Measurements from ENCODE around the gene CBFB. TPM values are rescaled to one million over a fixed set of nuclear protein-coding genes. Genes with fewer than 3 reads are reported as not detected.

The CBFB gene
- total RNA-seq, 1 donor from 2014 or later = 59.1 TPM

- DNase-seq (ENCODE audit: low spot score in 2 of 2) = no peak
- H3K9me3 ChIP-seq = no peaks in the 10 kb centered on the region
- peak overlapping the region; percentile 88 to 89 for H3K27ac ChIP-seq
Observed at GRCh38 chr16:67150047-67150832, 121.3 kb downstream of the CBFB start.

More at GRCh38 chr16:67150047-67150832, 121.3 kb downstream of the CBFB start:
- Histone ChIP-seq H3K36me3 (peaks cover 20 to 24% of the 10 kb centered on the region in 2 donors), H3K4me3 (peak overlapping the region; percentile 68 to 75), H3K4me1 (peaks cover 6 to 14% of the 10 kb centered on the region in 2 donors), H3K27me3 (no peaks in the 10 kb centered on the region)
- intact Hi-C loops (cut with DNase I) = loop anchor here (2.0 to 5.0 kb wide), 2 partner anchors 37 to 41 kb away; partner anchors contain the start of gene PHAF1
- TF ChIP-seq CTCF (IDR thresholded peaks at IDR 0.05) = no peak

Other genes starting within 250 kb of the CBFB start
- not detected for gene TERB1, start 227.6 kb upstream of the CBFB start, total RNA-seq
- 8.6 TPM for gene NAE1, start 198.2 kb upstream of the CBFB start, total RNA-seq
- gene CA7, start 184.7 kb upstream of the CBFB start, total RNA-seq = not detected
- 2.8 TPM for gene PDP2, start 148.6 kb upstream of the CBFB start, total RNA-seq
- not detected for gene CDH16, start 110.3 kb upstream of the CBFB start, total RNA-seq
- gene RRAD, start 103.6 kb upstream of the CBFB start, total RNA-seq = 54.2 TPM
- 255 TPM for gene CIAO2B, start 94.7 kb upstream of the CBFB start, total RNA-seq
- 40.0 TPM for gene CES2, start 93.6 kb upstream of the CBFB start, total RNA-seq
- not detected for gene CES3, start 67.9 kb upstream of the CBFB start, total RNA-seq
- gene CES4A, start 40.6 kb upstream of the CBFB start, total RNA-seq = 0.11 TPM
- 4.5 TPM for gene PHAF1, start 80.8 kb downstream of the CBFB start, total RNA-seq
- gene B3GNT9, start 121.8 kb downstream of the CBFB start, total RNA-seq = 40.7 TPM
- 27.7 TPM for gene TRADD, start 130.8 kb downstream of the CBFB start, total RNA-seq
- 46.1 TPM for gene FBXL8, start 130.8 kb downstream of the CBFB start, total RNA-seq
- 64.9 TPM for gene HSF4, start 135.6 kb downstream of the CBFB start, total RNA-seq
- 87.6 TPM for gene NOL3, start 141.4 kb downstream of the CBFB start, total RNA-seq
- gene MATCAP1, start 154.8 kb downstream of the CBFB start, total RNA-seq = 18.9 TPM
- gene EXOC3L1, start 161.0 kb downstream of the CBFB start, total RNA-seq = 11.2 TPM
- gene E2F4, start 163.0 kb downstream of the CBFB start, total RNA-seq = 114 TPM
- gene ELMO3, start 170.0 kb downstream of the CBFB start, total RNA-seq = not detected
- 8.3 TPM for gene TMEM208, start 198.0 kb downstream of the CBFB start, total RNA-seq
- 20.2 TPM for gene FHOD1, start 218.3 kb downstream of the CBFB start, total RNA-seq
- 13.5 TPM for gene SLC9A5, start 219.8 kb downstream of the CBFB start, total RNA-seq